ENCODE data around the gene ZSWIM6.

The ZSWIM6 gene

DNA sequence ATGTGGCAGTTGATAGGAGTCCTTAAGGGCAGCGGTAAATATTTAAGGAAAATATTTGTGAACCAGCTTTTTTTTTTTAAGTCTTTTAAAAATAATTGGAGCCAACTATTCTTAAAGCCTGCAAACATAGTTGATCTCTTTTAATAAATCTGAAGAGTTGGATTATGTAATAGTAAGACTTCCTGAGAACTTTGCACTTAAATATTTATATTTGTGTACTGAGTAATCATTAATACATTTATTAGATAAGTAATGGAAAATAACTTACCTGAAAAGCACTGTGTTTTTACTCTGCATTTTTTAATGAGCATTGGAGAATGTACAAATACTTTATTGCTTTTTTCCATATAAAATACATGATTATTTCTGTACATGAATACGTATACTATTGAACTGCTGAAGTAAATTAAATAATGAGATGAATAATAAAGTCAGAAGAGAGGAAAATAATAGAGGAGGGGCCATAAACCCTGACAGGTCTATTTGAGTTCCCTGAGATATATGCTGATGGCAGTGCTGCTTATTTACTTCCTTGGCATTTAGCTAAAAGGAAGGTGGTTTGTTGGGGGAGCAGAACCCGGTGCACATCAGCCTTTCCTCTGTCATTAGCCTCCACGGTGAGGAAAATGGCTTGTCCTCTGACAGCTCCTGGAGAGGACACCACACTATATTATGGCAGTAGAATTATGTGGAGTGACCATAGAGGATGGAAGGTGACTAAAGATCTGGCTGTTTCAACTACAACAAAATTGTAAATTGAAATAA, 148.0 kb downstream of the ZSWIM6 start:
- ChIA-PET CTCF (no interaction called here), POLR2A (no interaction called here)
- no peak for TF ChIP-seq TARDBP (IDR thresholded peaks at IDR 0.05)
- TF ChIP-seq FOXK2 (IDR thresholded peaks at IDR 0.05) = no peak
- TF ChIP-seq HDGF (IDR thresholded peaks at IDR 0.05; ENCODE audit: borderline replicate concordance) = no peak
- TF ChIP-seq BHLHE40 (IDR thresholded peaks at IDR 0.05; ENCODE audit: borderline replicate concordance) = no peak
- no peak for TF ChIP-seq FOXA1 (IDR thresholded peaks at IDR 0.05)
- TF ChIP-seq ARNT (IDR thresholded peaks at IDR 0.05) = no peak
- TF ChIP-seq LEF1 (IDR thresholded peaks at IDR 0.05; ENCODE audit: borderline replicate concordance) = no peak
- TF ChIP-seq ELF4 (IDR thresholded peaks at IDR 0.05) = no peak
- no peak for TF ChIP-seq NFRKB (IDR thresholded peaks at IDR 0.05)
- no peak for TF ChIP-seq ZNF384 (IDR thresholded peaks at IDR 0.05)
- TF ChIP-seq CTBP1 (IDR thresholded peaks at IDR 0.05; ENCODE audit: borderline replicate concordance) = no peak
- TF ChIP-seq, protein P1, sequence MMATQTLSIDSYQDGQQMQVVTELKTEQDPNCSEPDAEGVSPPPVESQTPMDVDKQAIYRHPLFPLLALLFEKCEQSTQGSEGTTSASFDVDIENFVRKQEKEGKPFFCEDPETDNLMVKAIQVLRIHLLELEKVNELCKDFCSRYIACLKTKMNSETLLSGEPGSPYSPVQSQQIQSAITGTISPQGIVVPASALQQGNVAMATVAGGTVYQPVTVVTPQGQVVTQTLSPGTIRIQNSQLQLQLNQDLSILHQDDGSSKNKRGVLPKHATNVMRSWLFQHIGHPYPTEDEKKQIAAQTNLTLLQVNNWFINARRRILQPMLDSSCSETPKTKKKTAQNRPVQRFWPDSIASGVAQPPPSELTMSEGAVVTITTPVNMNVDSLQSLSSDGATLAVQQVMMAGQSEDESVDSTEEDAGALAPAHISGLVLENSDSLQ (IDR thresholded peaks at IDR 0.05) = no peak
- no peak for TF ChIP-seq SP1 (IDR thresholded peaks at IDR 0.05)
- no peak for TF ChIP-seq FOXM1 (IDR thresholded peaks at IDR 0.05; ENCODE audit: borderline replicate concordance)
- no peak for DNase-seq (ENCODE audit: extremely low spot score)

DNA sequence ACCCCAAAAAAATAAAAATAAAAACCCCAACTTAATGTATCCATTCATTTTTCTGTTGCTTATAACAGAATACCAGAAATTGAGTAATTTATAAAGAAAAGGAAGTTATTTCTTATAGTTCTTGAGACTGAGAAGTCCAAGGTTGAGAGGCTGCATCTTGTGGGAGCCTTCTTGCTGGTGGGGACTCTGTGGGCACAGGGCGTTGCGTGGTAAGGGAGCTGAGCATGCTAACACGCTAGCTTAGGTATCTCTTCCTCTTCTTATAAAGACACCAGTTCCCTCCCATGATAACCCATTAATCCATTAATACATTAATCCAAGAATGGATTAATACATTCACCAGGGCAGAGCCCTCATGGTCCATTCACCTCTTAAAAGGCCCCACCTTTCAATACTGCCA, 150.9 kb downstream of the ZSWIM6 start:
- TF ChIP-seq NFRKB (IDR thresholded peaks at IDR 0.05) (no peak), BHLHE40 (IDR thresholded peaks at IDR 0.05; ENCODE audit: borderline replicate concordance) (no peak), FOXK2 (IDR thresholded peaks at IDR 0.05) (no peak), ELF4 (IDR thresholded peaks at IDR 0.05) (no peak), FOXM1 (IDR thresholded peaks at IDR 0.05; ENCODE audit: borderline replicate concordance) (no peak)
- DNase-seq (ENCODE audit: extremely low spot score) = no peak
- ChIA-PET POLR2A (no interaction called here), CTCF (no interaction called here)

DNA sequence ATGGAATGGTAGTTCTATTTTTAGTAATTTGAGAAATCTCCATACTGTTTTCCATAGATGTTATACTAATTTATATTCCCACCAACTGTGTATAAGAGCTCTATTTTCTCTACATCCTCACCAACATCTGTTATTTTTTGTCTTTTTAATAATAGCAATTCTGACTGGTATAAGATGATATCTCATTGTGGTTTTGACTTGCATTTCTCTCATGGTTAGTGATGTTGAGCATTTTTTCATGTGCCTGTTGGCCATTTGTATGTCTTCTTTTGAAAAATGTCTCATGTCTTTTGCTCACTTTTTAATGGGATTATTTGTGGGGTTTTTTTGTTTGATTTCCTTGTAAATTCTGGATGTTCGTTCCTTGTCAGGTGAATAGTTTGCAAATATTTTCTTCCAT, 154.4 kb downstream of the ZSWIM6 start:
- DNase-seq (ENCODE audit: extremely low spot score) = no peak
- ChIA-PET POLR2A (no interaction called here), CTCF (no interaction called here)
- TF ChIP-seq LEF1 (IDR thresholded peaks at IDR 0.05; ENCODE audit: borderline replicate concordance) = no peak
- no peak for TF ChIP-seq FOXA1 (IDR thresholded peaks at IDR 0.05)
- TF ChIP-seq SUZ12 (IDR thresholded peaks at IDR 0.05) = no peak

DNA sequence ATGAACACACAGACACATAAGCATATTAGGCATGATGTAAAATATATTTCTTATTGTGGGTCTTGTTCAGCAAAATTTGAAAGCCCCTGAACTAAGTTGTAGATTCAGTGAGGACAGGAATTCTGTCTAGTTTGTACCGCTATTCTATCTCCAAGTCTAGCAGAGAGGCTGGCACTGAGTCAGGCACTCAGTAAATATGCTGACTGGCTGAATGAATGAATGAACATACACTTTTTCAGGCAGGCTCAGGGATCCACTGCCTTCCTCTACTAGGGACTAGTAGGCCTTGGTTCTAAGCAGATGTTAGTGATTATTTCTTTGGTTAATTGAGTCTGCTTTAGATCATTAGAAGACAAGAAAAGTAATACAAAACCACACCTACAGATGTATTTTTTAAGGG, 157.5 kb downstream of the ZSWIM6 start:
- TF ChIP-seq HDGF (IDR thresholded peaks at IDR 0.05; ENCODE audit: borderline replicate concordance) (no peak), NFRKB (IDR thresholded peaks at IDR 0.05) (no peak), SP1 (IDR thresholded peaks at IDR 0.05) (no peak), BHLHE40 (IDR thresholded peaks at IDR 0.05; ENCODE audit: borderline replicate concordance) (no peak), FOXA1 (IDR thresholded peaks at IDR 0.05) (no peak), SUZ12 (IDR thresholded peaks at IDR 0.05) (no peak), TARDBP (IDR thresholded peaks at IDR 0.05) (no peak), ELF4 (IDR thresholded peaks at IDR 0.05) (no peak), ARNT (IDR thresholded peaks at IDR 0.05) (no peak), FOXK2 (IDR thresholded peaks at IDR 0.05) (no peak), LEF1 (IDR thresholded peaks at IDR 0.05; ENCODE audit: borderline replicate concordance) (no peak), ZNF384 (IDR thresholded peaks at IDR 0.05) (no peak), CTBP1 (IDR thresholded peaks at IDR 0.05; ENCODE audit: borderline replicate concordance) (no peak), FOXM1 (IDR thresholded peaks at IDR 0.05; ENCODE audit: borderline replicate concordance) (no peak), L3MBTL2 (conservative IDR thresholded peaks at IDR 0.05) (no peak)
- TF ChIP-seq, protein P1 (IDR thresholded peaks at IDR 0.05) = no peak
- DNase-seq (ENCODE audit: extremely low spot score) = no peak
- ChIA-PET POLR2A (no interaction called here), CTCF (no interaction called here)

DNA sequence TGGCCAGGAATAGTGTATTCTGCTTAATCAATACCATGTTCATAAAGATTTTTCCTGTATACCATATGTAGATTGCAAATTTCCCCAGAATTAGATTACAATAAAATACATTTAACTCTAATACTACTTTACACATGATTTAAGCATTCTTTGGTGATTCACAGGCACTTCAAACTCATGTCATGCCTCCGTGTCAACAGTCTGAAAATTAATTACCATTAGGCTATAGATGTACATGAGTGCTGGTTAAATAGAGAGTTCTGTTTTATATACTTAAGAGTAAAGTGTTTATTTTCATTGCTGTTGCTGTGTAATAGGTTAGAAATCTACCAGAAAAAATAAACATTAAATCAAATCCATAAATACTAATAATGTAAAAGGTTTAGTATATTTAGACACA, 159.8 kb downstream of the ZSWIM6 start:
- ChIA-PET POLR2A (no interaction called here), CTCF (no interaction called here)
- TF ChIP-seq ZNF384 (IDR thresholded peaks at IDR 0.05) (no peak), CTBP1 (IDR thresholded peaks at IDR 0.05; ENCODE audit: borderline replicate concordance) (no peak), LEF1 (IDR thresholded peaks at IDR 0.05; ENCODE audit: borderline replicate concordance) (no peak), NFRKB (IDR thresholded peaks at IDR 0.05) (no peak), HDGF (IDR thresholded peaks at IDR 0.05; ENCODE audit: borderline replicate concordance) (no peak), ARNT (IDR thresholded peaks at IDR 0.05) (no peak)
- DNase-seq (ENCODE audit: extremely low spot score) = no peak

DNA sequence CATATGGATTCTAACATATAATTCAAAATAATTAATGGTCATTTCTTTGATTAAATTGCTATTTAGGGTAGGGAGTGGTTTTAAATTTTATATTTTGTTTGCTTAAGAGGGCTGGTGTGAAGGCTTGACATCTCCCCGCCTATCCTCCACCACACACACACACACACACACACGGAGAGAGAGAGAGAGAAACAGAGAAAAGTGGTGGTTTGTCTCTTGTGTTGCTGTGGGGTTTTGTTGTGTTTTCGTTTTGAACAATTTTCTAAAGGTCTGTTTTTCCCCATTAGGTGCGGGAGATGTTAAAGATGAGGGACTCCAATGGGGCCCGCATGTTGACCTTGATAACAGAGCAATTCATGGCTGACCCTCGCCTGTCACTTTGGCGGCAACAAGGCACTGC, 161.9 kb downstream of the ZSWIM6 start:
- CTCF ChIA-PET = no interaction called here
- POLR2A ChIA-PET = no interaction called here
- no peak for TF ChIP-seq BHLHE40 (IDR thresholded peaks at IDR 0.05; ENCODE audit: borderline replicate concordance)
- TF ChIP-seq ELF4 (IDR thresholded peaks at IDR 0.05) = no peak
- TF ChIP-seq, protein P1 (IDR thresholded peaks at IDR 0.05) = no peak
- TF ChIP-seq FOXK2 (IDR thresholded peaks at IDR 0.05) = no peak
- TF ChIP-seq SUZ12 (IDR thresholded peaks at IDR 0.05) = no peak
- no peak for TF ChIP-seq FOXM1 (IDR thresholded peaks at IDR 0.05; ENCODE audit: borderline replicate concordance)
- no peak for TF ChIP-seq TARDBP (IDR thresholded peaks at IDR 0.05)
- TF ChIP-seq NFRKB (IDR thresholded peaks at IDR 0.05) = no peak
- no peak for TF ChIP-seq HDGF (IDR thresholded peaks at IDR 0.05; ENCODE audit: borderline replicate concordance)
- TF ChIP-seq L3MBTL2 (conservative IDR thresholded peaks at IDR 0.05) = no peak
- no peak for DNase-seq (ENCODE audit: extremely low spot score)
